Activated T-cell treated with anti-CD3 and anti-CD28 coated beads for 24 hours (primary cell): ENCODE measurements around the gene AUNIP.

Experiments
- DNase-seq: peaks from one replicate; pipeline ENCODE4 v3.0.0-alpha.2; 2020; ENCODE audit warnings: low read depth

Gene AUNIP

GRCh38 chr1:25794325-25794724 is 64.9 kb downstream of the AUNIP start:
- no peak for DNase-seq

- no peak for DNase-seq
Measured at GRCh38 chr1:25793585-25794170, 65.6 kb downstream of the AUNIP start.

GRCh38 chr1:25792115-25792514 is 67.1 kb downstream of the AUNIP start:
- DNase-seq, result no peak

- DNase-seq, result no peak
Measured at GRCh38 chr1:25790472-25790871, 68.8 kb downstream of the AUNIP start.

- DNase-seq, result no peak
Measured at GRCh38 chr1:25787760-25788166, 71.5 kb downstream of the AUNIP start.

- no peak for DNase-seq
Measured at GRCh38 chr1:25786887-25787759, 72.1 kb downstream of the AUNIP start.

GRCh38 chr1:25785333-25786067 is 73.8 kb downstream of the AUNIP start:
- DNase-seq, result no peak

- DNase-seq, result no peak
Measured at GRCh38 chr1:25784575-25785051, 74.6 kb downstream of the AUNIP start.
